GM23338 (cell line): ENCODE measurements around the gene PABPC3. TPM values are rescaled to one million over a fixed set of nuclear protein-coding genes. Genes with fewer than 3 reads are reported as not detected.

ENCODE experiments used
- ATAC-seq: fragments of 200-7000 bp; cut with Tn5 transposase; 3 replicates; pipeline ENCODE4 v1.9.1; 2020
- DNase-seq: peaks from one replicate; pipeline ENCODE4 v3.0.0-alpha.2; 2015; ENCODE audit warnings: low spot score
- H2AFZ ChIP-seq: fragments of 200-600 bp; sonication (generic); 2 replicates; pipeline ENCODE4 v1.8.0; 2016; ENCODE audit warnings: antibody characterized with exemption, mild to moderate bottlenecking, moderate library complexity
- H3F3A ChIP-seq: fragments of 200-600 bp; sonication (generic); replicated peaks from 2 replicates; pipeline ENCODE4 v1.8.0; 2017; ENCODE audit warnings: antibody characterized with exemption, mixed run types, low read depth
- H3K27ac ChIP-seq: fragments of 200-600 bp; sonication (generic); 2 replicates; pipeline ENCODE4 v1.6.1; 2016; ENCODE audit warnings: low read depth
- H3K27me3 ChIP-seq: fragments of 200-600 bp; sonication (generic); 2 replicates; pipeline ENCODE4 v1.8.0; 2016; ENCODE audit warnings: mild to moderate bottlenecking, mixed run types, moderate library complexity; ENCODE audit not compliant: insufficient read depth
- H3K36me3 ChIP-seq: fragments of 200-600 bp; sonication (generic); 2 replicates; pipeline ENCODE4 v1.8.0; 2016; ENCODE audit warnings: mild to moderate bottlenecking; ENCODE audit not compliant: insufficient read depth
- H3K4me1 ChIP-seq: fragments of 200-600 bp; sonication (generic); 2 replicates; pipeline ENCODE4 v1.8.0; 2016; ENCODE audit warnings: mild to moderate bottlenecking, moderate library complexity; ENCODE audit not compliant: insufficient read depth
- H3K4me2 ChIP-seq: fragments of 200-600 bp; sonication (generic); 2 replicates; pipeline ENCODE4 v1.7.1; 2017; ENCODE audit warnings: mixed run types
- H3K4me3 ChIP-seq: fragments of 200-600 bp; sonication (generic); 2 replicates; pipeline ENCODE4 v1.6.1; 2016; ENCODE audit warnings: mixed run types
- H3K79me2 ChIP-seq: fragments of 200-600 bp; sonication (generic); replicated peaks from 2 replicates; pipeline ENCODE4 v1.8.0; 2017; ENCODE audit warnings: mild to moderate bottlenecking; ENCODE audit not compliant: insufficient read depth
- H3K9me2 ChIP-seq: fragments of 200-600 bp; sonication (generic); 2 replicates; pipeline ENCODE4 v1.8.0; 2017; ENCODE audit not compliant: insufficient read depth
- H4K20me1 ChIP-seq: fragments of 200-600 bp; sonication (generic); replicated peaks from 2 replicates; pipeline ENCODE4 v1.8.0; 2017; ENCODE audit warnings: mild to moderate bottlenecking; ENCODE audit not compliant: insufficient read depth
- H3K27ac Mint-ChIP-seq: 2 replicates; pipeline ENCODE4 v1.8.0; 2020; ENCODE audit warnings: inconsistent platforms, mild to moderate bottlenecking, moderate library complexity, mixed read lengths
- H3K27me3 Mint-ChIP-seq: 3 replicates; pipeline ENCODE4 v1.8.0; 2022; ENCODE audit warnings: low read depth, mild to moderate bottlenecking, moderate library complexity, mixed read lengths, inconsistent platforms; ENCODE audit not compliant: insufficient read depth, poor library complexity
- H3K36me3 Mint-ChIP-seq: 3 replicates; pipeline ENCODE4 v1.8.0; 2021; ENCODE audit warnings: low read depth, mild to moderate bottlenecking, inconsistent platforms, moderate library complexity, mixed read lengths
- H3K4me1 Mint-ChIP-seq: 3 replicates; pipeline ENCODE4 v1.8.0; 2020; ENCODE audit warnings: mild to moderate bottlenecking, inconsistent platforms, mixed read lengths
- H3K4me3 Mint-ChIP-seq: 3 replicates; pipeline ENCODE4 v1.8.0; 2021; ENCODE audit warnings: moderate library complexity, mild to moderate bottlenecking, inconsistent platforms, mixed read lengths
- H3K9me3 Mint-ChIP-seq: 3 replicates; pipeline ENCODE4 v1.8.0; 2020; ENCODE audit warnings: moderate library complexity, mild to moderate bottlenecking, inconsistent platforms, mixed read lengths
- CREB1 ChIP-seq: fragments of 250-450 bp; sonication (Bioruptor Pico); IDR thresholded peaks from 2 replicates; pipeline ENCODE4 v1.5.0; 2020; ENCODE audit warnings: low read depth, mild to moderate bottlenecking, moderate library complexity
- CTCF ChIP-seq, 2 experiments: fragments of 200-600 bp in 1 of 2; sonication (generic) in 1 of 2; conservative IDR thresholded peaks; 2 replicates each; pipeline versions ENCODE4 v1.5.1 to v1.6.1; 2016 to 2017; ENCODE audit warnings: antibody characterized with exemption in 2 of 2, low read depth in 2 of 2, mild to moderate bottlenecking in 2 of 2, moderate library complexity in 1 of 2
- EZH2 ChIP-seq: fragments of 200-600 bp; sonication (generic); IDR thresholded peaks from one replicate; pipeline ENCODE4 v1.8.0; 2017; ENCODE audit warnings: antibody characterized with exemption, mild to moderate bottlenecking, low read depth; ENCODE audit not compliant: unreplicated experiment
- EZH2phosphoT487 ChIP-seq: fragments of 200-600 bp; sonication (generic); IDR thresholded peaks from one replicate; pipeline ENCODE4 v1.8.1; 2018; ENCODE audit warnings: antibody characterized with exemption; ENCODE audit not compliant: unreplicated experiment
- JUNB ChIP-seq: IDR thresholded peaks from one replicate; pipeline ENCODE4 v1.6.1; 2016; ENCODE audit warnings: antibody characterized with exemption; ENCODE audit not compliant: unreplicated experiment
- NANOG ChIP-seq: IDR thresholded peaks from 2 replicates; pipeline ENCODE4 v1.6.1; 2016; ENCODE audit warnings: antibody characterized with exemption, borderline replicate concordance
- POLR2AphosphoS5 ChIP-seq: IDR thresholded peaks from 2 replicates; pipeline ENCODE4 v1.6.1; 2016; ENCODE audit warnings: antibody characterized with exemption, low read depth
- REST ChIP-seq: IDR thresholded peaks from one replicate; pipeline ENCODE4 v1.6.1; 2018; ENCODE audit warnings: antibody characterized with exemption; ENCODE audit not compliant: unreplicated experiment
- STAT1 ChIP-seq: IDR thresholded peaks from one replicate; pipeline ENCODE4 v1.6.1; 2016; ENCODE audit warnings: antibody characterized with exemption; ENCODE audit not compliant: unreplicated experiment
- ZNF114 ChIP-seq: fragments of 250-450 bp; sonication (Bioruptor Pico); IDR thresholded peaks from 2 replicates; pipeline ENCODE4 v1.5.0; 2020; ENCODE audit warnings: mild to moderate bottlenecking, moderate library complexity
- ZNF331 ChIP-seq: fragments of 250-450 bp; sonication (Bioruptor Pico); IDR thresholded peaks from 2 replicates; pipeline ENCODE4 v1.5.0; 2020; ENCODE audit warnings: low read depth, mild to moderate bottlenecking, moderate library complexity
- ZNF462 ChIP-seq: fragments of 250-450 bp; sonication (Bioruptor Pico); IDR thresholded peaks from 2 replicates; pipeline ENCODE4 v1.5.0; 2020; ENCODE audit warnings: mild to moderate bottlenecking, moderate library complexity
- polyA plus RNA-seq: library from polyadenylated mRNA; unstranded; fragments of >200 nt; fragmentation: Nextera tagmentation; extraction: Ambion mirVana; gene quantifications from 2 replicates; pipeline ENCODE4 v1.2.1, GENCODE V29; 2016
- total RNA-seq: library from RNA; depleted of rRNA; stranded (reverse); fragments of >200 nt; shearing (Covaris generic); gene quantifications from 2 replicates; pipeline ENCODE4 v1.2.3, GENCODE V29; 2014
- TF ChIP-seq, protein P1 (sequence below): IDR thresholded peaks from 2 replicates; pipeline ENCODE4 v1.6.1; 2016; ENCODE audit warnings: antibody characterized with exemption

The PABPC3 gene
- total and polyA plus RNA-seq, 2 experiments from 2014 or later, result 0.55 to 1.2 TPM

DNA sequence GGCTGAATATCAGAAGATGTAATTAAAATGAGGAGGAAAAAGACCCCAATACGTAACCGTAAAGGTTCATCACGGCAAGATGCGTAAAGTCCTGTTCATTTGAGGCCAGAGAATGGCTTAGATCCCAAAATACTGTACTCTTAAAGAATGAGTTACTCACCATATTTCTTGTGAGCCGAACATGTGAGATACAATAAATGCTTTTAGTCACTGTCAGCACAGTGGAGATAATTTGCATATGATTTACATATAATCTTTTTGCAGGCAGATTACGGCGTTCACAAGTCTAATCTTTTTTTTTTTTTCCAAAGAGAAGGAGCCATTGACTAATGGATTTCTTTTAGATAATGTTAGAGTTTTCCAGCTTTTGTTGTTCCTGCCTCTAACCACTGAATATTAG is 47.8 kb downstream of the PABPC3 start:
- Mint-ChIP-seq H3K27ac (no peak overlapping the region), H3K36me3 (peaks cover 7% of the 10 kb centered on the region; the same call in 1 of the 3 replicates), H3K27me3 (peaks cover 7% of the 10 kb centered on the region), H3K9me3 (0 out of 3 replicates have a peak, but pooled peaks cover under 1% of the 10 kb centered on the region), H3K4me1 (peaks cover 16% of the 10 kb centered on the region), H3K4me3 (no peak overlapping the region)
- H3K27ac ChIP-seq, result no peak overlapping the region
- peaks cover 4% of the 10 kb centered on the region; the same call in 1 of the 2 replicates for H3K36me3 ChIP-seq
- no peak overlapping the region for H2AFZ ChIP-seq
- H3K4me3 ChIP-seq, result no peak overlapping the region
- no peaks in the 10 kb centered on the region for H3K79me2 ChIP-seq
- ATAC-seq (no peak), DNase-seq (no peak)
- no peaks in the 10 kb centered on the region for H3F3A ChIP-seq
- H3K9me2 ChIP-seq, result peaks cover 4% of the 10 kb centered on the region; the same call in 1 of the 2 replicates
- TF ChIP-seq ZNF462 (no peak), ZNF331 (CRISPR knock-in tag) (no peak), JUNB (no peak), CTCF (conservative IDR thresholded peaks at IDR 0.05; ENCODE audit: low read depth in 2 of 2) (no peak), CREB1 (no peak), EZH2 (no peak), STAT1 (no peak), ZNF114 (CRISPR knock-in tag) (no peak), EZH2phosphoT487 (no peak), REST (no peak), NANOG (no peak), POLR2AphosphoS5 (no peak)
- TF ChIP-seq, protein P1, sequence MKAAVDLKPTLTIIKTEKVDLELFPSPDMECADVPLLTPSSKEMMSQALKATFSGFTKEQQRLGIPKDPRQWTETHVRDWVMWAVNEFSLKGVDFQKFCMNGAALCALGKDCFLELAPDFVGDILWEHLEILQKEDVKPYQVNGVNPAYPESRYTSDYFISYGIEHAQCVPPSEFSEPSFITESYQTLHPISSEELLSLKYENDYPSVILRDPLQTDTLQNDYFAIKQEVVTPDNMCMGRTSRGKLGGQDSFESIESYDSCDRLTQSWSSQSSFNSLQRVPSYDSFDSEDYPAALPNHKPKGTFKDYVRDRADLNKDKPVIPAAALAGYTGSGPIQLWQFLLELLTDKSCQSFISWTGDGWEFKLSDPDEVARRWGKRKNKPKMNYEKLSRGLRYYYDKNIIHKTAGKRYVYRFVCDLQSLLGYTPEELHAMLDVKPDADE, result no peak
- no peak overlapping the region for H3K4me2 ChIP-seq
- H4K20me1 ChIP-seq, result no peaks in the 10 kb centered on the region
- H3K4me1 ChIP-seq, result peaks cover 7% of the 10 kb centered on the region; the same call in 1 of the 2 replicates
- H3K27me3 ChIP-seq, result no peaks in the 10 kb centered on the region
